Measurements from ENCODE around the gene KYAT1. TPM values are rescaled to one million over a fixed set of nuclear protein-coding genes. Genes with fewer than 3 reads are reported as not detected.

The KYAT1 gene
- total RNA-seq, 1 experiment from 2014 or later = 6.1 TPM

DNA sequence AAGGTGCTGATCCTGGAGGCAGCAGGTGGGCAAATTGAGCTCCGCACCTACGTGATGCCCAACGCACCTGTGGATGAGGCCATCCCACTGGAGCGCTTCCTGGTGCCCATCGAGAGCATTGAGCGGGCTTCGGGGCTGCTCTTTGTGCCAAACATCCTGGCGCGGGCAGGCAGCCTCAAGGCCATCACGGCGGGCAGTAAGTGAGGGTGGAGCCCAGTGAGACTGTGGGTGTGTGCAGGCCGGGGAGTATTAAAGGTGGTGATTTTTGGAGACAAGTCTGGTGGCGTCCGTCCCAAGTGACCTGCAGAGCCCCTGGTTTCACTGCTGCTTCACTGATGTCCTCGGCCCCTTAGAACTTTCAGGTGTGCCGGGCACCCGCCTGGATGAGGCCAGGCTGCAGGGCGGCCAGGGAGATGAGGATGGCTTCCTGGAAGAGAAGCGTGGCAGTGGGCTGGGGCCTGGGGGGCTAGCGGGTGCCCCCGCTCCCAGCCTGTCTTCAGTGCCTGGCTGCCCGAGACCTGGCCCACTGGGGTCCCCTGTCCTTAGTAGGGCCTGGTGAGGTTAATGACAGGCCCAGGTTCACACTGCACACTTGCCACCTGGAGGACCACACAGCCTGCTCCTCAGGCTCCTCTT lies 59.2 kb downstream of the KYAT1 start:
- TF ChIP-seq, protein P1, sequence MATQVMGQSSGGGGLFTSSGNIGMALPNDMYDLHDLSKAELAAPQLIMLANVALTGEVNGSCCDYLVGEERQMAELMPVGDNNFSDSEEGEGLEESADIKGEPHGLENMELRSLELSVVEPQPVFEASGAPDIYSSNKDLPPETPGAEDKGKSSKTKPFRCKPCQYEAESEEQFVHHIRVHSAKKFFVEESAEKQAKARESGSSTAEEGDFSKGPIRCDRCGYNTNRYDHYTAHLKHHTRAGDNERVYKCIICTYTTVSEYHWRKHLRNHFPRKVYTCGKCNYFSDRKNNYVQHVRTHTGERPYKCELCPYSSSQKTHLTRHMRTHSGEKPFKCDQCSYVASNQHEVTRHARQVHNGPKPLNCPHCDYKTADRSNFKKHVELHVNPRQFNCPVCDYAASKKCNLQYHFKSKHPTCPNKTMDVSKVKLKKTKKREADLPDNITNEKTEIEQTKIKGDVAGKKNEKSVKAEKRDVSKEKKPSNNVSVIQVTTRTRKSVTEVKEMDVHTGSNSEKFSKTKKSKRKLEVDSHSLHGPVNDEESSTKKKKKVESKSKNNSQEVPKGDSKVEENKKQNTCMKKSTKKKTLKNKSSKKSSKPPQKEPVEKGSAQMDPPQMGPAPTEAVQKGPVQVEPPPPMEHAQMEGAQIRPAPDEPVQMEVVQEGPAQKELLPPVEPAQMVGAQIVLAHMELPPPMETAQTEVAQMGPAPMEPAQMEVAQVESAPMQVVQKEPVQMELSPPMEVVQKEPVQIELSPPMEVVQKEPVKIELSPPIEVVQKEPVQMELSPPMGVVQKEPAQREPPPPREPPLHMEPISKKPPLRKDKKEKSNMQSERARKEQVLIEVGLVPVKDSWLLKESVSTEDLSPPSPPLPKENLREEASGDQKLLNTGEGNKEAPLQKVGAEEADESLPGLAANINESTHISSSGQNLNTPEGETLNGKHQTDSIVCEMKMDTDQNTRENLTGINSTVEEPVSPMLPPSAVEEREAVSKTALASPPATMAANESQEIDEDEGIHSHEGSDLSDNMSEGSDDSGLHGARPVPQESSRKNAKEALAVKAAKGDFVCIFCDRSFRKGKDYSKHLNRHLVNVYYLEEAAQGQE (IDR thresholded peaks at IDR 0.05; ENCODE audit: insufficient read depth in 1 of 2, low read depth in 2 of 2, low read length in 1 of 2) = no peak
- TF ChIP-seq POLR2AphosphoS5 (IDR thresholded peaks at IDR 0.05; ENCODE audit: low read depth, low read length) (no peak), TCF7L2 (IDR thresholded peaks at IDR 0.05; ENCODE audit: low read depth, low read length) (no peak)
- in situ Hi-C loops (cut with HindIII; ENCODE audit: low pct_unique_long_range_greater_than_20kb, low sequenced_read_pairs) (no loop called here), intact Hi-C loops (cut with micrococcal nuclease; ENCODE audit: unreplicated experiment) (no loop called here)
- ChIA-PET CTCF (no interaction called here), POLR2A (no interaction called here)
- DNase-seq (ENCODE audit: low read depth, low spot score) (no peak), ATAC-seq (no peak)
- Histone ChIP-seq H3K9me3 (ENCODE audit: control insufficient read depth, insufficient read depth, low read depth, low read length) (no peaks in the 10 kb centered on the region), H3K4me3 (ENCODE audit: low read depth in 2 of 2, low read length in 2 of 2) (no peak overlapping the region), H3K36me3 (ENCODE audit: control insufficient read depth, insufficient read depth, low read length) (no peaks in the 10 kb centered on the region; the same call in 1 of the 2 replicates), H3K27ac (ENCODE audit: low read length) (no peak overlapping the region), H3K27me3 (ENCODE audit: control insufficient read depth, insufficient read depth, low read length) (no peaks in the 10 kb centered on the region), H3K4me1 (ENCODE audit: control insufficient read depth, insufficient read depth, low read length) (peaks cover 3% of the 10 kb centered on the region; the same call in 1 of the 2 replicates)
- no TSS peak for BruUV-seq (replicated peaks)

DNA sequence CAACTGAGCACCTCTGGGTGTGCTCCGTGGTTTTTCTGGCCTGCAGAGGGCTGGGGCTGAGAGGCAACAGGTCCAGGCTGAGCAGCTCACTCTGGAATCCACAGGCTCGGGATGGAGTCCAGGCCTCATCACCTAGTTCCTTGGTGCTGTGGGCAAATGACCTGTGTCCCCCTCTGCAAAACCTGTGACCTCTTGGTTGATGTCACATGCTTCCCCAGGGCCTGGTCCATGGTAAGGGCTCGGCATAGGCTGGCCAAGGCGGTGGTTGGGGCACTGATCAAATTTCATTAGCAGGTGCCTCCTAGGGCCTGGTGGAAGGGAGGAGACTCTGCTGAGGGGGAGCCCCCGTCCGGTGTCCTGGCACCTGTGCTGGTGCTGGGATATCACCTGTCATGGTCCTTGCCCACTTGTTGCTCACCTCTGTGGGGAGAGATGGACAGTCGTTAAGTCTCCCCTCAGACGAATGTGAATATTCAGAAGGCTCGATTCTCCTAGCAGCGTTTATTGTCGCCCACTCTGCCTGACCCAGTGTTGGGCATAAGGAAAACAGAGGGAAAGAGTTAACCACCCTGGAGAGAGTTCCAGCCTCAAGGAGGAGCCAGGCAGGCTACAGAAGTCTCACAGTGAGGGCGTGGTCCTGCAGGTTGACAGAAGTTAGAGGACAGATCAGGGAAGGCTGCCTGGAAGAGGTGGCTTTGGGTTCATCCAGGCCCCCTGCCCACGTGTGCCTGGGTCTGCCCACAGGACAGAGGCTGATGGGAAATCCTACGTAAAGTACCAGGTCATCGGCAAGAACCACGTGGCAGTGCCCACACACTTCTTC lies 60.0 kb downstream of the KYAT1 start:
- ChIA-PET POLR2A (no interaction called here), CTCF (no interaction called here)
- ATAC-seq = no peak
- no peaks in the 10 kb centered on the region; the same call in 1 of the 2 replicates for H3K36me3 ChIP-seq (ENCODE audit: control insufficient read depth, insufficient read depth, low read length)
- H3K27me3 ChIP-seq (ENCODE audit: control insufficient read depth, insufficient read depth, low read length) = no peaks in the 10 kb centered on the region
- no peak overlapping the region for H3K4me3 ChIP-seq (ENCODE audit: low read depth in 2 of 2, low read length in 2 of 2)
- in situ Hi-C loops (cut with HindIII; ENCODE audit: low pct_unique_long_range_greater_than_20kb, low sequenced_read_pairs) (no loop called here), intact Hi-C loops (cut with micrococcal nuclease; ENCODE audit: unreplicated experiment) (no loop called here)
- H3K9me3 ChIP-seq (ENCODE audit: control insufficient read depth, insufficient read depth, low read depth, low read length) = no peaks in the 10 kb centered on the region
- TF ChIP-seq, protein P2, sequence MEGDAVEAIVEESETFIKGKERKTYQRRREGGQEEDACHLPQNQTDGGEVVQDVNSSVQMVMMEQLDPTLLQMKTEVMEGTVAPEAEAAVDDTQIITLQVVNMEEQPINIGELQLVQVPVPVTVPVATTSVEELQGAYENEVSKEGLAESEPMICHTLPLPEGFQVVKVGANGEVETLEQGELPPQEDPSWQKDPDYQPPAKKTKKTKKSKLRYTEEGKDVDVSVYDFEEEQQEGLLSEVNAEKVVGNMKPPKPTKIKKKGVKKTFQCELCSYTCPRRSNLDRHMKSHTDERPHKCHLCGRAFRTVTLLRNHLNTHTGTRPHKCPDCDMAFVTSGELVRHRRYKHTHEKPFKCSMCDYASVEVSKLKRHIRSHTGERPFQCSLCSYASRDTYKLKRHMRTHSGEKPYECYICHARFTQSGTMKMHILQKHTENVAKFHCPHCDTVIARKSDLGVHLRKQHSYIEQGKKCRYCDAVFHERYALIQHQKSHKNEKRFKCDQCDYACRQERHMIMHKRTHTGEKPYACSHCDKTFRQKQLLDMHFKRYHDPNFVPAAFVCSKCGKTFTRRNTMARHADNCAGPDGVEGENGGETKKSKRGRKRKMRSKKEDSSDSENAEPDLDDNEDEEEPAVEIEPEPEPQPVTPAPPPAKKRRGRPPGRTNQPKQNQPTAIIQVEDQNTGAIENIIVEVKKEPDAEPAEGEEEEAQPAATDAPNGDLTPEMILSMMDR (IDR thresholded peaks at IDR 0.05) = no peak
- TF ChIP-seq, protein P1 (IDR thresholded peaks at IDR 0.05; ENCODE audit: insufficient read depth in 1 of 2, low read depth in 2 of 2, low read length in 1 of 2) = no peak
- TF ChIP-seq POLR2AphosphoS5 (IDR thresholded peaks at IDR 0.05; ENCODE audit: low read depth, low read length) (no peak), SIN3A (IDR thresholded peaks at IDR 0.05; ENCODE audit: borderline replicate concordance, insufficient read depth, low read depth, low read length) (no peak), TCF7L2 (IDR thresholded peaks at IDR 0.05; ENCODE audit: low read depth, low read length) (no peak)
- H3K4me1 ChIP-seq (ENCODE audit: control insufficient read depth, insufficient read depth, low read length) = peaks cover 3% of the 10 kb centered on the region; the same call in 1 of the 2 replicates
- no peak for DNase-seq (ENCODE audit: low read depth, low spot score)
- BruUV-seq (replicated peaks) = no TSS peak
- H3K27ac ChIP-seq (ENCODE audit: low read length) = no peak overlapping the region
